NCI-H2107 treated with DMSO at 0.1 percent for 48 hours (cell line): ENCODE results near the gene ZNF335.
A peak's percentile ranks its signal among the peaks of the same experiment; 100 is the strongest.
"Not testable (repeated sequence)": the region's sequence is repeated elsewhere in the genome, so short reads cannot be mapped to it uniquely, and the experiment has no call there.

Experiments
- DNase-seq: peaks from one replicate; lab custom pipeline; 2025; ENCODE audit not compliant: unreplicated experiment; lab: John Stamatoyannopoulos, UW

Gene ZNF335

GRCh38 chr20:45934586-45935415 lies 37.2 kb downstream of the ZNF335 start, which contains the start of gene PCIF1:
Gene PCIF1, plus strand, starts transcription at chr20:45934683. Its CDS starts 4,317 bp downstream, at chr20:45939000.
- peak; percentile 70 for DNase-seq

GRCh38 chr20:45934046-45934585 lies 37.9 kb downstream of the ZNF335 start:
- peak; percentile 23 for DNase-seq

GRCh38 chr20:45933266-45934045 lies 38.5 kb downstream of the ZNF335 start:
- peak; percentile 58 for DNase-seq

- DNase-seq = not testable (repeated sequence)
Measured at GRCh38 chr20:45931680-45932079, 40.3 kb downstream of the ZNF335 start.

GRCh38 chr20:45927071-45927878 lies 44.7 kb downstream of the ZNF335 start:
- DNase-seq = no peak

- DNase-seq = no peak
Measured at GRCh38 chr20:45926731-45927070, 45.3 kb downstream of the ZNF335 start.

GRCh38 chr20:45925821-45926506 lies 46.0 kb downstream of the ZNF335 start:
- DNase-seq = no peak

- no peak for DNase-seq
Measured at GRCh38 chr20:45924391-45925261, 47.4 kb downstream of the ZNF335 start.

GRCh38 chr20:45921337-45922189 lies 50.4 kb downstream of the ZNF335 start:
- DNase-seq = no peak

GRCh38 chr20:45920462-45921336 lies 51.3 kb downstream of the ZNF335 start:
- DNase-seq = no peak

- DNase-seq = no peak
Measured at GRCh38 chr20:45919542-45920399, 52.2 kb downstream of the ZNF335 start.

- DNase-seq = no peak
Measured at GRCh38 chr20:45918779-45919537, 53.0 kb downstream of the ZNF335 start.

- DNase-seq = no peak
Measured at GRCh38 chr20:45918182-45918737, 53.7 kb downstream of the ZNF335 start.

- no peak for DNase-seq
Measured at GRCh38 chr20:45917790-45918141, 54.2 kb downstream of the ZNF335 start.

GRCh38 chr20:45913116-45913515 lies 58.9 kb downstream of the ZNF335 start:
- DNase-seq = no peak

- DNase-seq = no peak
Measured at GRCh38 chr20:45912344-45912682, 59.7 kb downstream of the ZNF335 start.
